Measurements from ENCODE around the gene SLAIN2. TPM values are rescaled to one million over a fixed set of nuclear protein-coding genes. Genes with fewer than 3 reads are reported as not detected.
"Not testable (repeated sequence)": the region's sequence is repeated elsewhere in the genome, so short reads cannot be mapped to it uniquely, and the experiment has no call there.

Gene SLAIN2
- total RNA-seq, 1 donor from 2014 or later: 91.6 TPM

GRCh38 chr4:48450740-48451139 is 109.4 kb downstream of the SLAIN2 start:
- H3K4me3 ChIP-seq: no peak overlapping the region
- no peak for DNase-seq
- no peaks in the 10 kb centered on the region for H3K9me3 ChIP-seq
- no peaks in the 10 kb centered on the region for H3K27me3 ChIP-seq (ENCODE audit: low read depth)
- no peak for TF ChIP-seq CTCF (IDR thresholded peaks at IDR 0.05)
- H3K36me3 ChIP-seq: no peaks in the 10 kb centered on the region
- no peak for ATAC-seq
- H3K4me1 ChIP-seq: no peaks in the 10 kb centered on the region
- H3K27ac ChIP-seq: no peak overlapping the region
- intact Hi-C loops (cut with DNase I): no loop called here

- H3K27me3 ChIP-seq (ENCODE audit: low read depth); H3K36me3 ChIP-seq; H3K9me3 ChIP-seq; DNase-seq; H3K4me3 ChIP-seq; intact Hi-C loops (cut with DNase I); H3K4me1 ChIP-seq; ATAC-seq; H3K27ac ChIP-seq: not testable (repeated sequence)
Observed at GRCh38 chr4:48451656-48452055, 110.3 kb downstream of the SLAIN2 start.

- H3K4me1 ChIP-seq: no peaks in the 10 kb centered on the region
- no peak for TF ChIP-seq CTCF (IDR thresholded peaks at IDR 0.05)
- no peak overlapping the region for H3K4me3 ChIP-seq
- no peak overlapping the region for H3K27ac ChIP-seq
- DNase-seq: no peak
- no peaks in the 10 kb centered on the region for H3K36me3 ChIP-seq
- intact Hi-C loops (cut with DNase I): no loop called here
- H3K27me3 ChIP-seq (ENCODE audit: low read depth): no peaks in the 10 kb centered on the region
- H3K9me3 ChIP-seq: no peaks in the 10 kb centered on the region
- ATAC-seq: no peak
Observed at GRCh38 chr4:48454591-48454990, 113.3 kb downstream of the SLAIN2 start.

GRCh38 chr4:48461000-48461399 is 119.7 kb downstream of the SLAIN2 start:
- Histone ChIP-seq H3K27me3 (ENCODE audit: low read depth) (no peaks in the 10 kb centered on the region), H3K4me3 (no peak overlapping the region), H3K4me1 (no peaks in the 10 kb centered on the region), H3K36me3 (no peaks in the 10 kb centered on the region), H3K27ac (no peak overlapping the region), H3K9me3 (no peaks in the 10 kb centered on the region)
- TF ChIP-seq CTCF (IDR thresholded peaks at IDR 0.05): no peak
- no peak for ATAC-seq
- DNase-seq: no peak
- intact Hi-C loops (cut with DNase I): no loop called here

- no peak for TF ChIP-seq CTCF (IDR thresholded peaks at IDR 0.05)
- no peaks in the 10 kb centered on the region for H3K36me3 ChIP-seq
- H3K27ac ChIP-seq: no peak overlapping the region
- no peak for DNase-seq
- H3K9me3 ChIP-seq: no peaks in the 10 kb centered on the region
- H3K4me1 ChIP-seq: no peaks in the 10 kb centered on the region
- H3K27me3 ChIP-seq (ENCODE audit: low read depth): no peaks in the 10 kb centered on the region
- no peak overlapping the region for H3K4me3 ChIP-seq
- no peak for ATAC-seq
- intact Hi-C loops (cut with DNase I): no loop called here
Observed at GRCh38 chr4:48462363-48462762, 121.0 kb downstream of the SLAIN2 start.

- no peaks in the 10 kb centered on the region for H3K36me3 ChIP-seq
- no peak for TF ChIP-seq CTCF (IDR thresholded peaks at IDR 0.05)
- no peaks in the 10 kb centered on the region for H3K9me3 ChIP-seq
- no peak overlapping the region for H3K27ac ChIP-seq
- no peak overlapping the region for H3K4me3 ChIP-seq
- no peaks in the 10 kb centered on the region for H3K4me1 ChIP-seq
- intact Hi-C loops (cut with DNase I): no loop called here
- ATAC-seq (no peak), DNase-seq (no peak)
- no peaks in the 10 kb centered on the region for H3K27me3 ChIP-seq (ENCODE audit: low read depth)
Observed at GRCh38 chr4:48467442-48467841, 126.1 kb downstream of the SLAIN2 start.
